Endothelial cell of umbilical vein (primary cell): Measurements from ENCODE around the gene FBXO21. TPM values are rescaled to one million over a fixed set of nuclear protein-coding genes. Genes with fewer than 3 reads are reported as not detected.

Source experiments
- BruUV-seq: library from RNA; stranded (reverse); fragments of 400-500 nt; replicated peaks from 2 replicates; lab custom pipeline; 2021; lab: Mats Ljungman, UMichigan
- CTCF ChIA-PET: fragments of 300-600, 350-600 bp; sonication (Branson Sonifier 250); formaldehyde crosslinking; loops from one replicate; lab custom pipeline; 2021; ENCODE audit warnings: antibody characterized with exemption, inconsistent platforms; lab: Charles Lee
- POLR2A ChIA-PET: fragments of 300-600, 350-600 bp; sonication (Branson Sonifier 250); formaldehyde crosslinking; loops from one replicate; lab custom pipeline; 2021; ENCODE audit warnings: antibody characterized with exemption, inconsistent platforms; lab: Charles Lee
- DNase-seq: peaks from one replicate; pipeline ENCODE4 v3.0.0-alpha.2; 2011; ENCODE audit warnings: low read depth, low spot score
- FAIRE-seq: peaks from 2 replicates; lab custom pipeline; 2011; peaks lifted over from hg19 to GRCh38; lab: Jason Lieb, UNC
- H2AFZ ChIP-seq: 2 replicates; pipeline ENCODE4 v1.6.0; 2012; ENCODE audit warnings: low read depth, low read length, control low read depth, inconsistent platforms
- H3K27ac ChIP-seq: 2 replicates; pipeline ENCODE4 v1.5.1; 2011; ENCODE audit warnings: low read depth, mild to moderate bottlenecking, control low read depth, low read length, moderate library complexity; ENCODE audit not compliant: insufficient read depth
- H3K27me3 ChIP-seq, 2 experiments: 2 replicates each; pipeline versions ENCODE4 v1.6.0 to v1.6.1; 2011; ENCODE audit warnings: low read length in 2 of 2, mixed read lengths in 1 of 2; ENCODE audit not compliant: control insufficient read depth in 2 of 2, insufficient read depth in 2 of 2
- H3K36me3 ChIP-seq, 2 experiments: 2 replicates in 1 of 2; 3 replicates in 1 of 2; pipeline ENCODE4 v1.5.1; 2011; ENCODE audit warnings: low read length in 2 of 2, mild to moderate bottlenecking in 1 of 2, moderate library complexity in 1 of 2; ENCODE audit not compliant: control insufficient read depth in 2 of 2, insufficient read depth in 2 of 2; ENCODE audit errors: extremely low read depth in 1 of 2
- H3K4me1 ChIP-seq: 3 replicates; pipeline ENCODE4 v1.5.1; 2011; ENCODE audit warnings: mild to moderate bottlenecking, low read length; ENCODE audit not compliant: control insufficient read depth, insufficient read depth; ENCODE audit errors: extremely low read depth
- H3K4me2 ChIP-seq: 2 replicates; pipeline ENCODE4 v1.6.1; 2011; ENCODE audit warnings: low read length, control low read depth, mixed read lengths; ENCODE audit not compliant: insufficient read depth
- H3K4me3 ChIP-seq, 3 experiments: fragments of 200-600 bp in 1 of 3; sonication (generic), shearing (Covaris generic) in 1 of 3; replicated peaks in 1 of 3; 2 replicates each; pipeline ENCODE4 v1.5.1; 2011 to 2016; ENCODE audit warnings: control low read depth in 3 of 3, low read length in 3 of 3, mild to moderate bottlenecking in 2 of 3, inconsistent platforms in 1 of 3, low read depth in 1 of 3, moderate library complexity in 1 of 3; ENCODE audit not compliant: insufficient read depth in 1 of 3
- H3K79me2 ChIP-seq: 2 replicates; pipeline ENCODE4 v1.6.0; 2012; ENCODE audit warnings: low read length, inconsistent platforms; ENCODE audit not compliant: control insufficient read depth, insufficient read depth
- H3K9ac ChIP-seq: replicated peaks from 2 replicates; pipeline ENCODE3; 2011; ENCODE audit warnings: low read length, control low read depth; ENCODE audit not compliant: insufficient read depth; ENCODE audit errors: extremely low read depth
- H3K9me1 ChIP-seq: replicated peaks from 3 replicates; pipeline ENCODE4 v1.6.0; 2011; ENCODE audit warnings: mild to moderate bottlenecking, low read length; ENCODE audit not compliant: control insufficient read depth, insufficient read depth; ENCODE audit errors: extremely low read depth
- H3K9me3 ChIP-seq: replicated peaks from 2 replicates; pipeline ENCODE4 v1.5.1; 2012; ENCODE audit warnings: low read length, inconsistent platforms; ENCODE audit not compliant: control insufficient read depth, insufficient read depth
- H4K20me1 ChIP-seq: replicated peaks from 2 replicates; pipeline ENCODE3; 2011; ENCODE audit warnings: mild to moderate bottlenecking, low read length; ENCODE audit not compliant: control insufficient read depth, insufficient read depth; ENCODE audit errors: extremely low read depth
- CTCF ChIP-seq, 2 donors: IDR thresholded peaks; 1 replicate in 1 of 2; 2 replicates in 1 of 2; pipeline ENCODE4 v1.5.1; 2011; ENCODE audit warnings: low read length in 2 of 2, mild to moderate bottlenecking in 2 of 2, moderate library complexity in 2 of 2, control low read depth in 1 of 2, inconsistent platforms in 1 of 2, low read depth in 1 of 2; ENCODE audit not compliant: insufficient read depth in 1 of 2; ENCODE audit errors: extremely low read depth in 1 of 2
- EZH2 ChIP-seq: IDR thresholded peaks from 2 replicates; pipeline ENCODE4 v1.6.1; 2012; ENCODE audit warnings: borderline replicate concordance, low read depth, mild to moderate bottlenecking, moderate library complexity, low read length, inconsistent platforms; ENCODE audit not compliant: severe bottlenecking
- FOS ChIP-seq: IDR thresholded peaks from 2 replicates; pipeline ENCODE4 v1.6.1; 2011; ENCODE audit warnings: mild to moderate bottlenecking, low read length, moderate library complexity, borderline replicate concordance; ENCODE audit not compliant: insufficient read depth
- GATA2 ChIP-seq: IDR thresholded peaks from 2 replicates; pipeline ENCODE4 v1.7.0; 2011; ENCODE audit warnings: low read depth, mild to moderate bottlenecking, moderate library complexity, mixed read lengths, low read length; ENCODE audit not compliant: insufficient read length, insufficient read depth
- JUN ChIP-seq: IDR thresholded peaks from 2 replicates; pipeline ENCODE4 v1.6.1; 2011; ENCODE audit warnings: borderline replicate concordance, low read depth; ENCODE audit not compliant: insufficient read length, insufficient read depth
- MAX ChIP-seq: IDR thresholded peaks from 2 replicates; pipeline ENCODE4 v1.6.1; 2011; ENCODE audit not compliant: insufficient read depth, insufficient read length
- MYC ChIP-seq: IDR thresholded peaks from one replicate; pipeline ENCODE4 v1.6.1; 2011; ENCODE audit warnings: mild to moderate bottlenecking, low read depth, low read length
- POLR2A ChIP-seq: IDR thresholded peaks from 2 replicates; pipeline ENCODE4 v1.6.1; 2012; ENCODE audit warnings: low read depth, mild to moderate bottlenecking, control low read depth, low read length
- POLR2AphosphoS5 ChIP-seq: IDR thresholded peaks from 2 replicates; pipeline ENCODE4 v1.6.1; 2012; ENCODE audit warnings: low read depth, mild to moderate bottlenecking, control low read depth, low read length, moderate library complexity; ENCODE audit not compliant: insufficient read depth
- dilution Hi-C: fragments of 300-500 bp; cut with MboI; formaldehyde crosslinking; loops from one replicate; pipeline ENCODE4 v1.15.0; 2019; ENCODE audit warnings: low sequenced_read_pairs; ENCODE audit not compliant: extremely low pct_ligation_motif_present
- intact Hi-C: fragments of 100-400 bp; cut with micrococcal nuclease; formaldehyde crosslinking; loops from one replicate; pipeline ENCODE4 v1.10.0; 2022
- polyA plus RNA-seq, 4 experiments: library from polyadenylated mRNA; depleted of rRNA in 3 of 4; stranded (reverse) in 3 of 4; unstranded in 1 of 4; fragments of >200 nt; gene quantifications; 2 replicates each; pipeline versions ENCODE4 v1.2.1 to v1.2.3, GENCODE V29; 2011 to 2012; ENCODE audit warnings: missing spikeins in 1 of 4
- total RNA-seq: library from RNA; stranded (reverse); gene quantifications from 2 replicates; pipeline ENCODE4 v1.2.3, GENCODE V29; 2021

Gene FBXO21
- total and polyA plus RNA-seq, 2 donors (not counting 3 experiments of a cell fraction or from before 2014, with no cell fraction given), result 41.6 to 66.7 TPM

GRCh38 chr12:117149431-117149830, 40.8 kb downstream of the FBXO21 start:
- H3K27me3 ChIP-seq, result no peaks in the 10 kb centered on the region
- CTCF ChIA-PET, result interaction anchor here (0.8 to 2.2 kb wide), 5 partner anchors 10 to 446 kb away, joined by 3 to 14 read pairs (median 6); no protein-coding TSS in a partner anchor
- POLR2A ChIA-PET, result no interaction called here
- H3K36me3 ChIP-seq, result peaks cover 5 to 27% of the 10 kb centered on the region in 2 experiments
- no peak overlapping the region for H3K4me2 ChIP-seq
- no peaks in the 10 kb centered on the region for H4K20me1 ChIP-seq
- no peak overlapping the region for H2AFZ ChIP-seq
- no peak for TF ChIP-seq POLR2A
- no peak for TF ChIP-seq EZH2
- H3K4me3 ChIP-seq, result no peak overlapping the region
- BruUV-seq, result no TSS peak
- no peaks in the 10 kb centered on the region for H3K9me1 ChIP-seq
- H3K27ac ChIP-seq, result no peak overlapping the region
- no peak overlapping the region for H3K9ac ChIP-seq
- FAIRE-seq (no peak), DNase-seq (no peak)
- no peaks in the 10 kb centered on the region for H3K9me3 ChIP-seq
- dilution Hi-C loops (no loop called here), intact Hi-C loops (no loop called here)
- H3K4me1 ChIP-seq, result peaks cover 2% of the 10 kb centered on the region
- H3K79me2 ChIP-seq, result no peaks in the 10 kb centered on the region

- DNase-seq, result no peak
- no peaks in the 10 kb centered on the region for H3K27me3 ChIP-seq
- ChIA-PET POLR2A (no interaction called here), CTCF (interaction anchor here (1.9 kb wide), 1 partner anchor 120 kb away, joined by 6 read pairs; no protein-coding TSS in a partner anchor)
- intact Hi-C loops, result no loop called here
- no peak for TF ChIP-seq EZH2
- no peak for TF ChIP-seq FOS
- no peak for TF ChIP-seq GATA2
- TF ChIP-seq MAX, result no peak
- no peak for TF ChIP-seq POLR2AphosphoS5
- TF ChIP-seq MYC, result no peak
- no peak for TF ChIP-seq POLR2A
- TF ChIP-seq CTCF (IDR thresholded peaks at IDR 0.05; ENCODE audit: extremely low read depth in 1 of 2, insufficient read depth in 1 of 2, low read depth in 1 of 2, low read length in 2 of 2), result no peak
- TF ChIP-seq JUN, result no peak
- H3K9me1 ChIP-seq, result no peaks in the 10 kb centered on the region
- H3K36me3 ChIP-seq, result peaks cover 0 to 24% of the 10 kb centered on the region in 2 experiments
- H2AFZ ChIP-seq, result no peak overlapping the region
- no peak overlapping the region for H3K27ac ChIP-seq
- H3K9ac ChIP-seq, result no peak overlapping the region
- no TSS peak for BruUV-seq
- H3K4me3 ChIP-seq, result no peak overlapping the region
- no peaks in the 10 kb centered on the region for H4K20me1 ChIP-seq
- H3K4me1 ChIP-seq, result peaks cover 2% of the 10 kb centered on the region
- FAIRE-seq, result peak; percentile 64
- no peaks in the 10 kb centered on the region for H3K79me2 ChIP-seq
- dilution Hi-C loops, result no loop called here
- H3K9me3 ChIP-seq, result no peaks in the 10 kb centered on the region
- no peak overlapping the region for H3K4me2 ChIP-seq
Measured at GRCh38 chr12:117148642-117149041, 41.6 kb downstream of the FBXO21 start.
